Activated CD8-positive, alpha-beta memory T cell treated with anti-CD3 and anti-CD28 coated beads, Interleukin-2, amount 50 U/mL, for 4 hours (primary cell): ENCODE results near the gene ZNF497.
A peak's percentile ranks its signal among the peaks of the same experiment; 100 is the strongest.
"Not testable (repeated sequence)": the region's sequence is repeated elsewhere in the genome, so short reads cannot be mapped to it uniquely, and the experiment has no call there.

Experiments used
- DNase-seq: peaks from one replicate; pipeline ENCODE4 v3.0.0-alpha.2; 2020

ZNF497 gene

GRCh38 chr19:58393725-58394033 lies 31.1 kb upstream of the ZNF497 start:
- no peak for DNase-seq

GRCh38 chr19:58392945-58393724 lies 30.6 kb upstream of the ZNF497 start:
- no peak for DNase-seq

- DNase-seq: no peak
Measured at GRCh38 chr19:58388175-58388526, 25.6 kb upstream of the ZNF497 start.

- DNase-seq: no peak
Measured at GRCh38 chr19:58387338-58388174, 25.0 kb upstream of the ZNF497 start.

- peak; percentile 93 for DNase-seq
Measured at GRCh38 chr19:58386576-58387337, 24.2 kb upstream of the ZNF497 start, which contains the start of gene RPS5. Gene RPS5, plus strand, starts transcription at chr19:58387269. Its CDS starts 869 bp downstream, at chr19:58388138.

- no peak for DNase-seq
Measured at GRCh38 chr19:58385891-58386575, 23.5 kb upstream of the ZNF497 start.

- DNase-seq: no peak
Measured at GRCh38 chr19:58385313-58385890, 22.9 kb upstream of the ZNF497 start.

GRCh38 chr19:58382997-58383603 lies 20.5 kb upstream of the ZNF497 start:
- no peak for DNase-seq

- DNase-seq: no peak
Measured at GRCh38 chr19:58381460-58382212, 19.1 kb upstream of the ZNF497 start.

GRCh38 chr19:58380662-58381459 lies 18.3 kb upstream of the ZNF497 start, which contains the start of gene ZNF837:
Gene ZNF837, minus strand, starts transcription at chr19:58381030. Its CDS starts 11,698 bp downstream, at chr19:58369332.
- peak; percentile 96 for DNase-seq

GRCh38 chr19:58380037-58380661 lies 17.6 kb upstream of the ZNF497 start:
- DNase-seq: no peak

- no peak for DNase-seq
Measured at GRCh38 chr19:58379246-58379645, 16.7 kb upstream of the ZNF497 start.

GRCh38 chr19:58376724-58377123 lies 14.2 kb upstream of the ZNF497 start:
- DNase-seq: not testable (repeated sequence)

GRCh38 chr19:58374200-58374599 lies 11.6 kb upstream of the ZNF497 start:
- DNase-seq: no peak

- DNase-seq: no peak
Measured at GRCh38 chr19:58372311-58373133, 10.0 kb upstream of the ZNF497 start.

GRCh38 chr19:58368561-58369360 lies 6.2 kb upstream of the ZNF497 start:
- DNase-seq: no peak

GRCh38 chr19:58367698-58368454 lies 5.3 kb upstream of the ZNF497 start:
- no peak for DNase-seq
